H4 (cell line): Measurements from ENCODE around the gene SPTLC3. TPM values are rescaled to one million over a fixed set of nuclear protein-coding genes. Genes with fewer than 3 reads are reported as not detected.

Experiments
- DNase-seq: peaks from one replicate; pipeline ENCODE4 v3.0.0-alpha.2; 2015; ENCODE audit warnings: low spot score
- total RNA-seq: library from RNA; depleted of rRNA; stranded (reverse); fragments of >200 nt; shearing (Covaris generic); gene quantifications from 2 replicates; pipeline ENCODE4 v1.2.3, GENCODE V29; 2014

The SPTLC3 gene
- total RNA-seq, 1 experiment from 2014 or later: 5.5 TPM

- no peak for DNase-seq
Measured at GRCh38 chr20:12984863-12985262, 23.9 kb upstream of the SPTLC3 start.

- DNase-seq: no peak
Measured at GRCh38 chr20:12987261-12987660, 21.5 kb upstream of the SPTLC3 start.

GRCh38 chr20:12989586-12990115 is 19.1 kb upstream of the SPTLC3 start:
- DNase-seq: no peak

- no peak for DNase-seq
Measured at GRCh38 chr20:12997128-12997655, 11.6 kb upstream of the SPTLC3 start.

- DNase-seq: no peak
Measured at GRCh38 chr20:12998046-12998445, 10.7 kb upstream of the SPTLC3 start.

GRCh38 chr20:12999201-12999600 is 9.6 kb upstream of the SPTLC3 start:
- no peak for DNase-seq

- no peak for DNase-seq
Measured at GRCh38 chr20:13002251-13002650, 6.5 kb upstream of the SPTLC3 start.

GRCh38 chr20:13006825-13007224 is 1.9 kb upstream of the SPTLC3 start:
- peak; percentile 35 for DNase-seq

GRCh38 chr20:13007596-13007995 is 1.2 kb upstream of the SPTLC3 start:
- DNase-seq: no peak

GRCh38 chr20:13009682-13010406 is 1.1 kb downstream of the SPTLC3 start:
- DNase-seq: peak; percentile 98

GRCh38 chr20:13012886-13013285 is 4.1 kb downstream of the SPTLC3 start:
- no peak for DNase-seq

GRCh38 chr20:13013411-13013810 is 4.6 kb downstream of the SPTLC3 start:
- DNase-seq: no peak

- no peak for DNase-seq
Measured at GRCh38 chr20:13017235-13017634, 8.5 kb downstream of the SPTLC3 start.

- no peak for DNase-seq
Measured at GRCh38 chr20:13017883-13018535, 9.2 kb downstream of the SPTLC3 start.

GRCh38 chr20:13021205-13021970 is 12.6 kb downstream of the SPTLC3 start:
- no peak for DNase-seq

- DNase-seq: peak; percentile 13
Measured at GRCh38 chr20:13022401-13023155, 13.8 kb downstream of the SPTLC3 start.

- DNase-seq: no peak
Measured at GRCh38 chr20:13024596-13024995, 15.8 kb downstream of the SPTLC3 start.

- no peak for DNase-seq
Measured at GRCh38 chr20:13025181-13025580, 16.4 kb downstream of the SPTLC3 start.

- DNase-seq: no peak
Measured at GRCh38 chr20:13028001-13028400, 19.2 kb downstream of the SPTLC3 start.

- DNase-seq: no peak
Measured at GRCh38 chr20:13028673-13029072, 19.9 kb downstream of the SPTLC3 start.

- peak; percentile 95 for DNase-seq
Measured at GRCh38 chr20:13029687-13030375, 21.1 kb downstream of the SPTLC3 start.
